HCT116 (cell line): ENCODE measurements around the gene ADGRL3. TPM values are rescaled to one million over a fixed set of nuclear protein-coding genes. Genes with fewer than 3 reads are reported as not detected.

Experiments used
- ATAC-seq: fragments of 200-7000 bp; cut with Tn5 transposase; 2 replicates; pipeline ENCODE4 v1.9.1; 2020; ENCODE audit warnings: mild to moderate bottlenecking, moderate library complexity
- BruUV-seq: library from RNA; stranded (reverse); fragments of 400-500 nt; replicated peaks from 2 replicates; lab custom pipeline; 2021; lab: Mats Ljungman, UMichigan
- CTCF ChIA-PET: fragments of 300-600 bp; sonication (Branson Sonifier 250); formaldehyde crosslinking; loops from one replicate; lab custom pipeline; 2021; ENCODE audit warnings: antibody characterized with exemption; lab: Charles Lee
- POLR2A ChIA-PET: fragments of 300-600, 350-600 bp; sonication (Branson Sonifier 250); formaldehyde crosslinking; loops from one replicate; lab custom pipeline; 2021; ENCODE audit warnings: antibody characterized with exemption; lab: Charles Lee
- RAD21 ChIA-PET, 2 experiments: fragments of 300-600 bp; sonication (Branson Sonifier 250); formaldehyde crosslinking; loops; one replicate each; lab custom pipeline; 2023; ENCODE audit warnings: low total read pairs in 2 of 2; ENCODE audit not compliant: uncharacterized antibody in 2 of 2, unreplicated experiment in 2 of 2, low non-redundant PET in 1 of 2; lab: Charles Lee
- DNase-seq: peaks from one replicate; pipeline ENCODE4 v3.0.0-alpha.2; 2010; ENCODE audit warnings: low read depth, low spot score
- H2AFZ ChIP-seq: fragments of 200-600 bp; shearing (Covaris generic), sonication (generic); 2 replicates; pipeline ENCODE4 v1.6.1; 2017; ENCODE audit warnings: low read depth, mixed run types, mixed read lengths, antibody characterized with exemption, low read length; ENCODE audit not compliant: poor library complexity, severe bottlenecking
- H3K27ac ChIP-seq: 2 replicates; pipeline ENCODE4 v1.5.1; 2012; ENCODE audit warnings: low read depth, low read length
- H3K27me3 ChIP-seq: fragments of 200-600 bp; sonication (generic); 2 replicates; pipeline ENCODE4 v1.6.1; 2016; ENCODE audit warnings: mixed run types, low read length, mixed read lengths; ENCODE audit not compliant: insufficient read depth
- H3K36me3 ChIP-seq, 2 experiments: fragments of 200-500 bp in 1 of 2; fragments of 200-600 bp in 1 of 2; sonication (Bioruptor generic) in 1 of 2; sonication (generic) in 1 of 2; 2 replicates each; pipeline versions ENCODE4 v1.5.1 to v1.6.1; 2014 to 2016; ENCODE audit warnings: low read length in 2 of 2, inconsistent platforms in 1 of 2, mixed read lengths in 1 of 2, mixed run types in 1 of 2; ENCODE audit not compliant: insufficient read depth in 2 of 2, control insufficient read depth in 1 of 2
- H3K4me1 ChIP-seq, 2 experiments: fragments of 200-600 bp in 1 of 2; sonication (generic) in 1 of 2; 2 replicates each; pipeline versions ENCODE4 v1.5.1 to v1.6.1; 2012 to 2017; ENCODE audit warnings: low read length in 2 of 2, inconsistent platforms in 1 of 2, mild to moderate bottlenecking in 1 of 2, mixed read lengths in 1 of 2, mixed run types in 1 of 2, moderate library complexity in 1 of 2; ENCODE audit not compliant: insufficient read depth in 2 of 2, control insufficient read depth in 1 of 2
- H3K4me2 ChIP-seq: fragments of 200-600 bp; sonication (generic); 2 replicates; pipeline ENCODE4 v1.6.1; 2017; ENCODE audit warnings: mixed run types, low read length, mixed read lengths
- H3K4me3 ChIP-seq, 2 experiments: fragments of 200-600 bp in 1 of 2; sonication (generic) in 1 of 2; replicated peaks in 1 of 2; 2 replicates each; pipeline ENCODE4 v1.5.1; 2011 to 2016; ENCODE audit warnings: low read length in 2 of 2, control low read depth in 1 of 2, low read depth in 1 of 2, mild to moderate bottlenecking in 1 of 2, mixed read lengths in 1 of 2, mixed run types in 1 of 2
- H3K79me2 ChIP-seq: fragments of 200-600 bp; sonication (generic); 2 replicates; pipeline ENCODE4 v1.6.1; 2017; ENCODE audit warnings: mild to moderate bottlenecking, mixed run types, low read length, moderate library complexity, mixed read lengths; ENCODE audit not compliant: insufficient read depth
- H3K9ac ChIP-seq: fragments of 200-600 bp; sonication (generic); 2 replicates; pipeline ENCODE4 v1.6.1; 2016; ENCODE audit warnings: low read length, mixed read lengths
- H3K9me2 ChIP-seq: fragments of 200-600 bp; sonication (generic), shearing (Covaris generic); 2 replicates; pipeline ENCODE4 v1.6.1; 2017; ENCODE audit warnings: mixed run types, mild to moderate bottlenecking, moderate library complexity; ENCODE audit not compliant: insufficient read depth
- H3K9me3 ChIP-seq, 2 experiments: fragments of 200-500 bp in 1 of 2; fragments of 200-600 bp in 1 of 2; sonication (Bioruptor generic) in 1 of 2; sonication (generic) in 1 of 2; 2 replicates each; pipeline ENCODE4 v1.6.1; 2014 to 2017; ENCODE audit warnings: low read length in 2 of 2, mixed read lengths in 2 of 2, inconsistent platforms in 1 of 2, low read depth in 1 of 2, mild to moderate bottlenecking in 1 of 2, mixed run types in 1 of 2, moderate library complexity in 1 of 2; ENCODE audit not compliant: control insufficient read depth in 1 of 2, insufficient read depth in 1 of 2
- H4K20me1 ChIP-seq: fragments of 200-600 bp; sonication (generic), shearing (Covaris generic); 2 replicates; pipeline ENCODE4 v1.6.1; 2017; ENCODE audit warnings: mixed run types, mild to moderate bottlenecking, moderate library complexity; ENCODE audit not compliant: insufficient read depth
- CEBPB ChIP-seq: IDR thresholded peaks from 2 replicates; pipeline ENCODE4 v1.6.1; 2012; ENCODE audit warnings: low read depth
- CTCF ChIP-seq, 3 experiments: fragments of 200-600 bp in 1 of 3; sonication (generic) in 1 of 3; IDR thresholded peaks in 2 of 3; conservative IDR thresholded peaks in 1 of 3; 2 replicates each; pipeline ENCODE4 v1.5.1; 2012 to 2017; ENCODE audit warnings: low read depth in 2 of 3, low read length in 2 of 3, antibody characterized with exemption in 1 of 3, borderline replicate concordance in 1 of 3, control low read depth in 1 of 3, mild to moderate bottlenecking in 1 of 3, mixed read lengths in 1 of 3, mixed run types in 1 of 3, moderate library complexity in 1 of 3; ENCODE audit not compliant: insufficient read depth in 1 of 3
- EGR1 ChIP-seq: IDR thresholded peaks from 2 replicates; pipeline ENCODE4 v1.6.1; 2012; ENCODE audit warnings: low read depth
- ELF1 ChIP-seq: IDR thresholded peaks from 2 replicates; pipeline ENCODE4 v1.6.1; 2012; ENCODE audit warnings: low read depth, borderline replicate concordance
- EZH2 ChIP-seq: fragments of 200-600 bp; sonication (generic); IDR thresholded peaks from 2 replicates; pipeline ENCODE4 v1.6.1; 2017; ENCODE audit warnings: antibody characterized with exemption, mixed run types
- EZH2phosphoT487 ChIP-seq: fragments of 200-600 bp; IDR thresholded peaks from 2 replicates; pipeline ENCODE4 v1.6.1; 2018; ENCODE audit warnings: antibody characterized with exemption, borderline replicate concordance
- FOSL1 ChIP-seq: IDR thresholded peaks from 2 replicates; pipeline ENCODE4 v1.6.1; 2012; ENCODE audit warnings: low read depth
- JUND ChIP-seq: IDR thresholded peaks from 2 replicates; pipeline ENCODE4 v1.6.1; 2012
- MAX ChIP-seq: IDR thresholded peaks from 2 replicates; pipeline ENCODE4 v1.6.1; 2012
- POLR2A ChIP-seq: IDR thresholded peaks from 2 replicates; pipeline ENCODE4 v1.7.0; 2011; ENCODE audit warnings: borderline replicate concordance; ENCODE audit not compliant: insufficient read depth, insufficient read length; ENCODE audit errors: extremely low read depth
- POLR2AphosphoS5 ChIP-seq: IDR thresholded peaks from 2 replicates; pipeline ENCODE4 v1.6.1; 2011; ENCODE audit warnings: mild to moderate bottlenecking, low read depth, low read length, moderate library complexity
- SRF ChIP-seq: IDR thresholded peaks from 2 replicates; pipeline ENCODE4 v1.6.1; 2012; ENCODE audit warnings: low read depth
- TCF7L2 ChIP-seq: IDR thresholded peaks from 2 replicates; pipeline ENCODE4 v1.7.0; 2011; ENCODE audit warnings: borderline replicate concordance, inconsistent platforms; ENCODE audit not compliant: insufficient read depth, insufficient read length; ENCODE audit errors: extremely low read depth
- YY1 ChIP-seq: IDR thresholded peaks from 2 replicates; pipeline ENCODE4 v1.6.1; 2011; ENCODE audit warnings: low read length, low read depth, moderate library complexity, mild to moderate bottlenecking; ENCODE audit not compliant: insufficient replicate concordance; ENCODE audit errors: extremely low read depth
- ZBTB33 ChIP-seq: IDR thresholded peaks from 2 replicates; pipeline ENCODE4 v1.6.1; 2011; ENCODE audit warnings: mild to moderate bottlenecking, low read length, moderate library complexity; ENCODE audit not compliant: insufficient replicate concordance; ENCODE audit errors: extremely low read depth
- ZFX ChIP-seq: fragments of 450-650 bp; IDR thresholded peaks from 2 replicates; pipeline ENCODE4 v1.6.1; 2017
- ZNF274 ChIP-seq: fragments of 200-500 bp; sonication (Bioruptor generic); IDR thresholded peaks from 2 replicates; pipeline ENCODE4 v1.6.1; 2014; ENCODE audit warnings: mild to moderate bottlenecking, low read depth, low read length, inconsistent platforms
- intact Hi-C: fragments of 100-400 bp; cut with micrococcal nuclease; formaldehyde crosslinking; loops from 2 replicates; pipeline ENCODE4 v1.10.0; 2022
- total RNA-seq: library from RNA; stranded (reverse); gene quantifications from one replicate; pipeline ENCODE4 v1.2.1, GENCODE V29; 2021; ENCODE audit not compliant: unreplicated experiment
- TF ChIP-seq, protein P1 (sequence below): IDR thresholded peaks from 2 replicates; pipeline ENCODE4 v1.6.1; 2012; ENCODE audit warnings: low read depth

Gene ADGRL3
- total RNA-seq, 1 experiment from 2014 or later = not detected

DNA sequence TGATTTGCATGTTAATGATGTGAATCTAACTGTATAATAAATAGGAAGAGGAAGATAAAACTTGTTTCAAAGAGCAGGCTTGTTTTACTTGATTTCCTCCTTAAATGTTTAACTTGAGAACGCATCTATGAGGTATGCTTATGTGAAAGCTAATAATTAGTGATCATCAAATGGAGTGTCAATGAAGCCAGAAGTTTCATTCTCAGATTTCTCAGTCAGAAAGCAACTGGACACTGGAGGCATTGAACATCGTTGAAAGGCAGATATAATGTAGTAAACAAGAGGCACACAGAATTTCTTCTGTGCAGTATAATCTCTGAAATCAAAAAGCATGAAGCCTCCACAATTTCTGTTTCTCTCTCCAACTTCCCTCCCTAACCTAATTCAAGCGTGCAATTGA is 672.9 kb downstream of the ADGRL3 start (continued):
- no peak for TF ChIP-seq EZH2
- TF ChIP-seq CEBPB = no peak
- no peak for TF ChIP-seq ZBTB33
- TF ChIP-seq ELF1 = no peak
- TF ChIP-seq MAX = no peak

DNA sequence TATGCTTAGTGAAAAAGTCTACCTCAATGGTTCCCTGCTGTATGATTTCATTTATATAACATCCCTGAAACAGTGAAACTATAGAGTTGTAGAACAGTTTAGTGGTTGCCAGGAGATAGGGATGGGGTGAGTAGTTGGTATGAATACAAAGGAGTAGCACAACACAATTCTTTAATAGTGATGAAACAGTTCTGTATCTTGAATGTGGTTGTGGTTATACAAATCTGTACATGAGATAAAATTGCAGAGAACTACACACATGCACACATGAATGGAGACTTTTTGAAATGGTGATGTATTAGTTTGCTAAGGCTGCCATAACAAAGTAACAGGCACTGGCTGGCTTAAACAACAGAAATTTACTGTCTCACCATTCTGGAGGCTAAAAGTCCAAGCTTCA is 677.1 kb downstream of the ADGRL3 start:
- Histone ChIP-seq H3K4me2 (no peak overlapping the region), H3K4me3 (no peak overlapping the region), H3K9me3 (peaks cover 6 to 26% of the 10 kb centered on the region in 2 experiments; a peak in 2 of 4 replicates), H3K4me1 (no peaks in the 10 kb centered on the region), H3K27me3 (no peaks in the 10 kb centered on the region), H3K27ac (no peak overlapping the region), H3K9ac (no peak overlapping the region), H4K20me1 (no peaks in the 10 kb centered on the region; the same call in 1 of the 2 replicates), H3K36me3 (no peaks in the 10 kb centered on the region), H3K9me2 (no peaks in the 10 kb centered on the region), H3K79me2 (no peaks in the 10 kb centered on the region), H2AFZ (no peak overlapping the region)
- no peak for DNase-seq
- ChIA-PET RAD21 (no interaction called here), POLR2A (no interaction called here), CTCF (no interaction called here)
- ATAC-seq = no peak
- no TSS peak for BruUV-seq
- intact Hi-C loops = no loop called here
- TF ChIP-seq YY1 (no peak), ELF1 (no peak), ZNF274 (no peak), FOSL1 (no peak), SRF (no peak), JUND (no peak), CTCF (IDR thresholded peaks at IDR 0.05 in 2 of 3, conservative IDR thresholded peaks at IDR 0.05 in 1 of 3; ENCODE audit: borderline replicate concordance in 1 of 3, insufficient read depth in 1 of 3, low read depth in 2 of 3, low read length in 2 of 3) (no peak), POLR2AphosphoS5 (no peak), MAX (no peak), EGR1 (no peak), EZH2phosphoT487 (no peak), TCF7L2 (no peak), CEBPB (no peak), ZFX (no peak), EZH2 (no peak), POLR2A (no peak)
- TF ChIP-seq, protein P1, sequence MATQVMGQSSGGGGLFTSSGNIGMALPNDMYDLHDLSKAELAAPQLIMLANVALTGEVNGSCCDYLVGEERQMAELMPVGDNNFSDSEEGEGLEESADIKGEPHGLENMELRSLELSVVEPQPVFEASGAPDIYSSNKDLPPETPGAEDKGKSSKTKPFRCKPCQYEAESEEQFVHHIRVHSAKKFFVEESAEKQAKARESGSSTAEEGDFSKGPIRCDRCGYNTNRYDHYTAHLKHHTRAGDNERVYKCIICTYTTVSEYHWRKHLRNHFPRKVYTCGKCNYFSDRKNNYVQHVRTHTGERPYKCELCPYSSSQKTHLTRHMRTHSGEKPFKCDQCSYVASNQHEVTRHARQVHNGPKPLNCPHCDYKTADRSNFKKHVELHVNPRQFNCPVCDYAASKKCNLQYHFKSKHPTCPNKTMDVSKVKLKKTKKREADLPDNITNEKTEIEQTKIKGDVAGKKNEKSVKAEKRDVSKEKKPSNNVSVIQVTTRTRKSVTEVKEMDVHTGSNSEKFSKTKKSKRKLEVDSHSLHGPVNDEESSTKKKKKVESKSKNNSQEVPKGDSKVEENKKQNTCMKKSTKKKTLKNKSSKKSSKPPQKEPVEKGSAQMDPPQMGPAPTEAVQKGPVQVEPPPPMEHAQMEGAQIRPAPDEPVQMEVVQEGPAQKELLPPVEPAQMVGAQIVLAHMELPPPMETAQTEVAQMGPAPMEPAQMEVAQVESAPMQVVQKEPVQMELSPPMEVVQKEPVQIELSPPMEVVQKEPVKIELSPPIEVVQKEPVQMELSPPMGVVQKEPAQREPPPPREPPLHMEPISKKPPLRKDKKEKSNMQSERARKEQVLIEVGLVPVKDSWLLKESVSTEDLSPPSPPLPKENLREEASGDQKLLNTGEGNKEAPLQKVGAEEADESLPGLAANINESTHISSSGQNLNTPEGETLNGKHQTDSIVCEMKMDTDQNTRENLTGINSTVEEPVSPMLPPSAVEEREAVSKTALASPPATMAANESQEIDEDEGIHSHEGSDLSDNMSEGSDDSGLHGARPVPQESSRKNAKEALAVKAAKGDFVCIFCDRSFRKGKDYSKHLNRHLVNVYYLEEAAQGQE = no peak
